GM10266 (cell line): ENCODE results near the gene CDH5.

Source experiments
- DNase-seq: peaks from one replicate; pipeline ENCODE4 v3.0.0; 2012; ENCODE audit errors: extremely low spot score
- TF ChIP-seq, protein P1 (sequence below): IDR thresholded peaks from 2 replicates; pipeline ENCODE4 v1.5.1; 2012; ENCODE audit warnings: mild to moderate bottlenecking, low read depth; ENCODE audit not compliant: control insufficient read depth, insufficient read depth; ENCODE audit errors: missing control alignments

Gene CDH5

GRCh38 chr16:66387817-66388332 is 21.4 kb downstream of the CDH5 start:
- TF ChIP-seq, protein P1, sequence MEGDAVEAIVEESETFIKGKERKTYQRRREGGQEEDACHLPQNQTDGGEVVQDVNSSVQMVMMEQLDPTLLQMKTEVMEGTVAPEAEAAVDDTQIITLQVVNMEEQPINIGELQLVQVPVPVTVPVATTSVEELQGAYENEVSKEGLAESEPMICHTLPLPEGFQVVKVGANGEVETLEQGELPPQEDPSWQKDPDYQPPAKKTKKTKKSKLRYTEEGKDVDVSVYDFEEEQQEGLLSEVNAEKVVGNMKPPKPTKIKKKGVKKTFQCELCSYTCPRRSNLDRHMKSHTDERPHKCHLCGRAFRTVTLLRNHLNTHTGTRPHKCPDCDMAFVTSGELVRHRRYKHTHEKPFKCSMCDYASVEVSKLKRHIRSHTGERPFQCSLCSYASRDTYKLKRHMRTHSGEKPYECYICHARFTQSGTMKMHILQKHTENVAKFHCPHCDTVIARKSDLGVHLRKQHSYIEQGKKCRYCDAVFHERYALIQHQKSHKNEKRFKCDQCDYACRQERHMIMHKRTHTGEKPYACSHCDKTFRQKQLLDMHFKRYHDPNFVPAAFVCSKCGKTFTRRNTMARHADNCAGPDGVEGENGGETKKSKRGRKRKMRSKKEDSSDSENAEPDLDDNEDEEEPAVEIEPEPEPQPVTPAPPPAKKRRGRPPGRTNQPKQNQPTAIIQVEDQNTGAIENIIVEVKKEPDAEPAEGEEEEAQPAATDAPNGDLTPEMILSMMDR, result no peak
- DNase-seq, result no peak

GRCh38 chr16:66388350-66389139 is 22.1 kb downstream of the CDH5 start:
- TF ChIP-seq, protein P1, result no peak
- DNase-seq, result no peak

- no peak for DNase-seq
- TF ChIP-seq, protein P1, result no peak
These were observed 23.0 kb downstream of the CDH5 start for GRCh38 chr16:66389256-66390176.

DNA sequence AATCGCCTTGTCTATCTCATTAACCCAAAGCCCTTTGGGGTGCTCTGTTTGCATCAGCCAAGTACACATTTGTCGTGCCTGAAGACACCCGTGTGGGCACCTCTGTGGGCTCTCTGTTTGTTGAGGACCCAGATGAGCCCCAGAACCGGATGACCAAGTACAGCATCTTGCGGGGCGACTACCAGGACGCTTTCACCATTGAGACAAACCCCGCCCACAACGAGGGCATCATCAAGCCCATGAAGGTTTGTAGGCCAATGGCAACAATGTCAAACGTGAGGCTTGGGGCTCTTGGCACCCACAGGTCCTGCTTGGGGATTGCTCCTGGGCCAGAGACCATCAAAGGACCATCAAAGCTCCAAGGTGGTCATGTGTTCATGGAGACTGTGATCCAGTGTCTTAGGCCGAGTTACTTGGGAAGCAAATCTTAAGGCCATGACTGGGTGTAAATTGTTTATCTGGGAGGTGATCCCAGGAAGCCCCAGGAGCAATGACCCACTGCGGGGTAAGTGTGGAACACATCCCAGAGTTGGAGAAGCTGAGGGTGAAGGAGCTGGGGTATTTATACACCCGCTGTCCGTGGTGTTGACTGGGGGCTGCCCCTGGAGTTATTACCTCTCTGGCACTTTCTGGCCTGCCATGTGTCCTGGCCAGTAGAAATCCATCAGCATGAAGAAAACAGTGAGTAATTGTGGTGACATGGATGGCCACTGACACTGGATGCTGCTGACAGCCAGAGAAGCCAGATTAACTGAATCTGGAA is 24.0 kb downstream of the CDH5 start:
- TF ChIP-seq, protein P1, result no peak
- no peak for DNase-seq

- TF ChIP-seq, protein P1, result no peak
- DNase-seq, result no peak
These were observed 25.5 kb downstream of the CDH5 start for GRCh38 chr16:66391726-66392670.
